Measurements from ENCODE around the gene RAET1L.
"Not testable (repeated sequence)": the region's sequence is repeated elsewhere in the genome, so short reads cannot be mapped to it uniquely, and the experiment has no call there.

Gene RAET1L

DNA sequence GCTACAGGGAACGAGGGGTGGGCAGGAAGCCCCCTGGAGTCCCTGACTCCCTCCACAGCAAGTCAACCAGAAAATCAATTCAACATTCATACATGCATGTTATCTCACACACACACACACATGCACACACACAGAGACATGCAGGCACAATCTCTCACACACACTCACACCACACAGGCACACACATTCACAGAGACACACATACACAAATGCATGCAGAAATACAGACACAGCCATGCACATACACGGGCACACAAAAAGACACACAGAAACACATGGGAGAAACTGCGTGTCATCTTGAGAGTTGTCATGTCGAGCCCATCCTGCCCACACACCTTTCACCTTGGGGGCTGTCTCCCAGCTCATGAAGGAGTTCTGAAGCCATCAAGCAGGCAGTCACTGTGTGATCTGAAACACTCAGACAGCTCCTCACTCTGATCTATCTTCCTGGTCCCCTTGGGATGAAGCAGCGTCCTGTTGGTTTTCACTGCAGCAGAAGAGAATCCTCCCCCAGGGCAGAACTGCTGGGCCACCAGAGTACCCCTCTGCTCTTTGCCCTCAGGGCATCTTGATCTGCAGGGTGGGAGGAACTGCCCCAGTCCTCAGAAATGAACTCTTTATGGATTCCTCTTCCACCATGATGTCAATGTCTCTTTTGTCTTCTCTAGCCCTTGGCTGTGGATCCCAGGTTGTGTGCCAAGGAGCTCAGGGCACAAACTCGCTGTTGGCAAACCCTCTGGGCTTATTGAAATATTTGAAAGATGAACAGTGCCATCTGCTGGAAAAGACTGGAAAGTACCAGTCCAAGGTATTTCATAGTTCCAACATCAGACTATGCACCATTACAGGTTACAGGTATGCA is 8.8 kb downstream of the RAET1L start:
- DNase-seq (ENCODE audit: low spot score): peak; percentile 73

GRCh38 chr6:150015281-150016001 is 9.9 kb downstream of the RAET1L start:
- not testable (repeated sequence) for DNase-seq (ENCODE audit: low spot score)

DNA sequence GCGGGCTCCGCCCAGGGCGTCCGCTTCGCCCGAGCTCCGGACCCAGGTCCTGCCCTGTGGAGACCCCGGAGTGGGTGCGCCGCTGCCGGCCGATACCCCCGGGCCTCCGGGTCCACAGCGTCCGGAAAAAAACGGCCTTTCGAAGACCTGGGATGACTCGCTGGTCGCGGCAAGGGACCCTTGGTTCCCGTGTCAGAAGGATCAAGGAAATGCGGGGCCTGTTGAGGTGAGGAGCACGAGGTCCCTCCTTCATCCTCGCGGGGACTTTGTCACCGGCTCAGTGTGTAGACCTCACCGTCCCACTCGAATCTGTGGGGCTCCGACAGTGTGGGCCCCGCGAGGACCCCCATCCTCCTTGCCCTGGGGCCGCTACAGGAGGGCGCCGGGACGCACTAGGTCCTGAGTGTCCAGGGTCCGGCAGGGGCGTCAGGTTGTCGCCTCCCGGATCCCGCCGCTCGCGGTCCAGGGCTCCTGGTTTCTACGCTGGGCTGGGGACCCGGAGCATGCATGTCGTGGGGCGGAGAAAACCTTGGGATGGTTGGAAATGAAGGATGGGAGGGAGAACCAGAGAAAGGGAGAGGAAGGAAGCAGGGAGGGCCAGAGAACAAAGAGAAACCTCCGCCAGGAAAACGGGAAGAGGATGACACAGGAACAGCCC is 10.6 kb downstream of the RAET1L start:
- DNase-seq (ENCODE audit: low spot score): not testable (repeated sequence)

DNA sequence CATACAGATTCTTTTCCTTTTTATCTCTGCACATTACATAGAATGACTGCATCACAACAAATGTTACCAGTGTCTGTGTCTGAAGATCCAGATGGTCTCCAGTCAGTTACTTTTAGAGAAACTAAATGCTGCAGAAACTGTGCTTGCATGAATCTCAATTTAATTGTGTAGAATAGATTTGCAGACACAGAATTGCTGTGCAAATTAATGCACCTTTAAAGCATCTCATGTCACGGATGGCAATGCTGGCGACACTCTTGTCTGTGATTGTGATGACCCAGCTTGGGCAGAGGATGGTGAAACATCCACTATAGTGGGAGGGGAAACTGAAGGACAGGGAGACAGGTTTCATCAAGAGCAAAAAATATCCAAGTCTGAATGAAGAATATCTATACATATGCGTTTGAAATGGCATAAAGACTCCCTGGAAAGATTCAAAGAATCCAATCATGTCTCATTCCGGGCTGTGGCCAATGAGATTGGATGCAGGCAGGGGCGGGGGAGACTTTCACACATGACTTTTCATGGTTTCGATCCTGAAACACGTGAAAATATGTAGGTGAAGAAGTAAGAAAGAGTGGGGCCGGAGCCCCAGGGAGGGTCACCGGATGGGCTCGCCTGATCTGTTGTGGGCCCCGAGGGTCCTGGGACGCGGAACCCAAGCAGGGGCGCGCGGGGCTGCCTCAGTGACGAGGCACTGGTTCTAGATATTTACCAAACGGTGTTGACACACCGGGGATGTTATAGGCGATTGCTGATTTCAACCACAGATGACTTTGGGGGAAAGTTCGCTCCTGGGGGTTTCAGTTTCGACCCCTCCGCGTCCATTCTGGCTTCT is 11.3 kb downstream of the RAET1L start:
- not testable (repeated sequence) for DNase-seq (ENCODE audit: low spot score)

DNA sequence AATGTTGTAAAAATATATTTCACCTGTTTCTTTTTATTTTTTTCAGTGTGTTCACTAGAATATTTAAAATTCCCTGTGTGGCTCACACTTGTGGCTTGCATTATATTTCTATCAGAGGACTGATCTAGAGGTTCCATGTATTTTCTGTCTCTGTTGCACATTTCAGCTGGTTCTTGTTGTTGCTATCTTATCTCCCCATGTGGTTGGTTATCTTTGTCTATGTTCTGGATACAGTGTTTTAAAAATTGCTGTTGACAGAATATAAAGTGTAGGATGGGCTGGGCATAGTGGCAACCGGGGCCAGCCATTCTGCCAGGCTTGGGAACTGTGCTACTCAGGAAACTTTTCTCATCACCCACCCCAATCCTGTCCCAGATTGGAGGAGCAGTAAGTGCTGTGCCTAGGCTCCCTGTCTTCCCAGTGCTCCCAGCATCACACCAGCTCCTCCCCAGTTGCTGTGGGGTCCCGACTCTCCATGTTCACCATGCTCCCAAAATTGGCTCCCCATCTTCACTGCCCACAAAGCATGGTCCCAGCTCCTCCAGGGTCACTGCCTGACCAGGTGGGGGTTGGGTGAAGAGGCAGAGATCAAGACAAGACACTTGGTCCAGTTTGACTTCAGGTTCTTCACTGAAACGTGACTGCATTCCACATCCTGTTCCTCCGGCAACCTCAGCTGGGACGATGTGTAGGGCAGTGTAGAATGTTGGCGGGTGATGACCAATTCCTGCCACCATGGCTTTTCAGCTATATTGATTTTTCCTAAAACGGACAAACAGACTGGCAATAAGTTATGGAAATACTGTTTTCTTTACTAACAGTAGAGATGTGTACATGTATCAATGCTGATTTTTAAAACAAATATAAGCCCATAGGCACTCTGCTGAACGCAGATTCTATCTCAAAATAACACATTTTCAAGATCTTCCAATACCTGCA is 12.2 kb downstream of the RAET1L start:
- DNase-seq (ENCODE audit: low spot score): not testable (repeated sequence)

DNA sequence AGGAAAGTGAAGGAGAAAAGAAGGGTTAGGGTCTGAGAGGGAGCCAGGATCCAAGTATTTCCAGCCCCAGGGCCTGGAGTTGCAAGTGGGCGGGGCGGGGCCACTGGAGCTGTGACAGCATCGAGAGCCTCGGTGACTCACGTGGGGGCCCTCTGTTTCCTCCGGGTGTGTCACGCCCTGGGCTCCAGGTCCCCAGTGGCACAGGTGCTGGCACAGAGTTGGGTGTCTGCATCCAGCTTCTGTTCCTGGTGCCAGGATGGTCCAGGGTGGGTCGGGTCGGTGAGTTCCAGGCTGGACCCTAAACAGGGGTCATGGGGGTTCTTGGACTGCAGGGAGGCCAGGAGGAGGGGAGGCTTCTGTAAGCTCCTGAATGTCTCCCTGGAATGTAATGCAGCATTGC is 16.7 kb downstream of the RAET1L start:
- DNase-seq (ENCODE audit: low spot score): no peak

- DNase-seq (ENCODE audit: low spot score): peak; percentile 69
Measured at GRCh38 chr6:150006961-150007464, 18.3 kb downstream of the RAET1L start.

GRCh38 chr6:150005761-150006651 is 19.3 kb downstream of the RAET1L start:
- DNase-seq (ENCODE audit: low spot score): no peak

DNA sequence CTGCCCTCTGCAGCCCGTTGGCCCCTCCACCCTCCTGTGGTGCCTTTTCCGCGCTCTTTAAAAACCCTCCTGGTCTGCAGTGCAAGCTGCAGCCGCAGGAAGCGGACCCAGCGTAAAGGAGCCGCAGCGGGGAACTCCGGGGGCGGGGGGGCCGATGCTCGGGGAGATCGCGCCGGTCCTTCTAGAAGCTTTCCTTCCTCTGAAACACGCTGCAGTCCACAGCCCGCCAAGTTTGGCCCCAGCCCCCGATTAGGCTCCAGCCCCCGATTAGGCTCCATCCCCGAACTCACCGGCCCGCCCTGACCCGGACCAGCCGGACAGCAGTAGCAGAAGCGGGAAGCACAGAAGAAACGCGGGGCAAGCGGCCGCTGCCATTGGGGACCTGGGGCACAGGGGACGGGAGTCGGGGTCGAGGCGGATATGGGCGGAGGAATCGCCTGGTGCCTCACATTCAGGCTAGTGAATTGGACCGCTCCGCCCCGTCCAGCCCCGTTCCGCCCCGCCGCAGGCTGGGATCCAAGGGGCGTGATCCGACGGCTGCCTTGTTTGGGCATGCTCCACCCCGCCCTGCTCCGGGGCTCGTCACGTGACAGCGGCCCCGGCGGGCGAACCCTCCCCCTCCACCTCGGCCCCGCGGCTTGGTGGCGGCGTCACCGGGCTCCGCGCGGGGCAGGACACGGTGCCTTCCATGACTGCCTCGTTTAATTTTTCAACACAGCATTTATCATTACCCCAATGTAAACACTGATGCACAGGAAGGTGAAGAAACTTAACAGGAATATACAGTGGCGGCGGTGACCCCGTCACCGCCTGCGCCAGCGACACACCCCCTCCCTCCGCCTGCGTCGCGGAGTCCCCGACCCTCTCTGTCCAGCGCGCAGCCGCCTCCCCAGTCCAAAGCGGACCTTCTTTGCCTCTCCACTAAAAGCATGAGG is 20.3 kb downstream of the RAET1L start:
- DNase-seq (ENCODE audit: low spot score): peak; percentile 96

DNA sequence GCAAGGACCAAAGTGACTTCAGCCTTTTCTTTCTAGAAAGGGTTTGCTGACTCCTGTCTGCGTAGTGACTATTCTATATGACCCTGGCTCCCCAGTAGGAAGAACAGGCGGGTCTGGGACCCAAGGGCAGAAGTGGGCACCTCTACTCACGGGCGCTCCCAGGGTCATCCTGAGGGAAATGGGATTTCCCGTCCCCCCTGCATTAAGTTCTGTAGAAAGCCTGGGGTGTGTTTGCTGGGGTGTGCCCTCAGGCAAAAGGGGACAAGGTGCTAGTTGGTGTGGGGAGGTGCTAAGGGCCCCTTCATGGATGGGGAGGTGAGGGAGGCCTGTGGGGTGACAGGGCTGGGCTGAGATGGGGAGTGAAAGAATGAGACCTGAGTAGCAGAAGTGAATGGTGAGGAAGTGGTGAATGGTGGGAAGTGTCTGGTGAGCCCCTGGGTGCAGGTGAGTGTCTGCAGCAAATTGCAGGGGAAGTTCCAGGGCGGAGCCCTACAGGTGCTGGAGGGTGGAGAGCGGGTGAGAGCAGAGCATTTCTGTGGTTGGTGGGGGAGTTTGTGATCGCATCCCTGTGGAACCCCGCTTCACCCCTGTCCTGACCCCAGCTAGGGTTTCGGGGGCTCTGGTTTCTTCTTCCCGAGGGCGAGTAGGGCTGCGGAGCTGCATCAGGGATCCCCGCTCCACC is 21.1 kb downstream of the RAET1L start:
- no peak for DNase-seq (ENCODE audit: low spot score)

DNA sequence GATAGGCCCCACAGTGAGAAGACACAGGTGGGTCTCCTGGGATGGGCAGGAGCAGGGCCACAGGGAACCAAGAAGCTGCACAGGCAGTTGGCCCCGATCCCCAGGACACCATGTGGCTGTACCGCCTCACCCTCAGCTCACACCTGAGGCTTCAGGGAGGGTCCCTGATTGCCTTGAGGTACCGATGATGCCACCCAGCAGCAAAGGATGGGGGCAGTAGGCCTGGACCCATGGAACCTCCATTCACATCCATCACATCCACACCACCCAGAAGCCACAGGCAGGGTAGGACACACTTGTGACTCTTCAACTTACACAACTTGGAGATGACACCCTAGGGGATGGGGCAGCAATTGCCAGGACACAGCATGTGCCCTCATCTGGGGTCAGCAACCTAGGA is 21.7 kb downstream of the RAET1L start:
- DNase-seq (ENCODE audit: low spot score): not testable (repeated sequence)

DNA sequence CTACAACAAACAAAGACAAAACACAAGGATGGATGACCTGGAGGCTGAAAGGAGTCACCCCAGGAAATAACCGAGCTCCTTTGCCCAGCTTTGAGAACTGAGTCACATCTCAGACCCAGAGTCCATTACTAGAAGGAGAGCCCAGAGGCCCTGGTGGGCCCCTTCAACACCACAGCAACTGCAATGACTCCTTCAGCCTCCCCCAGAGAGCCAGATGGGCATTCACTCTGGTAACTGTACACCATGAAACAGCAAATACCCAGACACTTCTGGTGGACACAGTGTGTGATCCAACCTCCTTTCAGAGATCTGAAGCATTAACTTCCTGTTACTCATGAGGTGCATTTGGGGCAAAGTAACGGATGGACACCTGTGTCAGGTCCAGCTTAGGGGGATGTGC is 22.6 kb downstream of the RAET1L start:
- no peak for DNase-seq (ENCODE audit: low spot score)

DNA sequence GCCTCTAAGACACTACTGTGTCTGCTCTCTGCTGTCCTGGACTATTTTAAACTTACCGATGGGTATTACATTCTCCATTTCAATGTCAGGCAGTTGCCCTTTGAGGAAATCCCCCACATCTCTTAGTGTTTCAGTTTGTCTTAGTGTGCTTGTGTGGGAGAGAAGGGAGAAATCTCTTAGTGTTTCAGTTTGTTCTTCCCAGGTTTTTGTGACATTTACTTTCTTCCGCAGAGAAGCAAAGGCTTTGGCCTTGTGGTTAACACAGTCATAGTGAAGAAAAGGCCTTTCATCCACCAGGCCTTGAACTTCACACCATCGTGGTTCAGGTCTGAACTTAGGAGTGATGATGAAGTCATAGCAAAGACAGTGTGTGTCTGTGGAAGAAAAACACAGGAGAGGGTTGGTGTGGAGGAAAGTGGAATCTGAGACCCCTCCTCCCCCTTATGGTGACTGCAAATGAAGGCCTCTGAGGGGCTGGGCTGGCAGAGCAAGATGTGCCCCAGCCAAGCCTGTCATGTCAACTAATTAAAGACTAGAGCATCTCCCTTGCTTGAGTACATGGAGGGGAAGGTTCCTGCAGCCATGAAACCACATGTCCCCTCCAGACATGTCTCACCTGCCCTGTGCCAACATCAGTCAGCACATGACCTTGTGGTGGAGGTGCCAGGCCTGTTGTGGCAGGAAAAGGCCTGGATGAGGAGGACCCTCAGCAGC is 23.9 kb downstream of the RAET1L start:
- DNase-seq (ENCODE audit: low spot score): no peak

DNA sequence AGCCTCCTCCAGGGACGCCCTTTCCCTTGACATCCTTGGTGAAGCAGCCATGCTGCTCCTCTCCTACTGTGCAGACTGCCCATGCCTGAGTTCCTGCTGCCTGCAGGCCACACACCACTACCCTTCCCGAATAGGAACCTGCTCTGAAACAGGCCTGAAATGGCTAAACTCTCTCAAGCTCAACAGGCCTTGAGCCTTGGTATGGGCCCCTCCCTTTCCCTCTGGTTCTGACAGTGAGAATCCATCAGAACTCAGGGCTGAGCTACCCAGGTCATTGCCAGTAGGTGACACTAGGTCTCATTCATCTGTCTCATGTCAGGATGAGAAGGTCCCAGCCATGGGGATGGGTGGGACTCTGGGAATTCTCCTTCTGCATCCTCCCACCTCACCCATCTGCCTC is 25.7 kb downstream of the RAET1L start:
- no peak for DNase-seq (ENCODE audit: low spot score)

DNA sequence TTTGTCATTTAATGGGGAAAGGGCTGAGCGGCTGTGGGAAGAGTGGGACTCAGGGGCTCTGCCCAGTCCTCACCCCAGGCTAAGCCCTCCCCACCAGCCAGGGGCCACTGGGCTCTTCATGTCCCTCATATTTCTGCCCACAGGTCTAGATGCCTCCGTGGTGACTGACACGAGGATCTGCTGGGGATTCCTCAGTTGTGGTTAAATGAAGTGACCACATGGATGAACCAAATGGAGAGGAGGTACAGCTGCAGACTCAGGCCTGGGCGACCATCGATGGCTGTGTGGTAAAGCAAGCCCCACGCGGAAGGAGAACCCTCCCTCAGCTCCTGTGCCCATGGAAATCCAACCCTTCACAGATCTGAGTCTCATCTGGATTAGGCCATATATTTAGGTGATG is 29.4 kb downstream of the RAET1L start:
- DNase-seq (ENCODE audit: low spot score): no peak

DNA sequence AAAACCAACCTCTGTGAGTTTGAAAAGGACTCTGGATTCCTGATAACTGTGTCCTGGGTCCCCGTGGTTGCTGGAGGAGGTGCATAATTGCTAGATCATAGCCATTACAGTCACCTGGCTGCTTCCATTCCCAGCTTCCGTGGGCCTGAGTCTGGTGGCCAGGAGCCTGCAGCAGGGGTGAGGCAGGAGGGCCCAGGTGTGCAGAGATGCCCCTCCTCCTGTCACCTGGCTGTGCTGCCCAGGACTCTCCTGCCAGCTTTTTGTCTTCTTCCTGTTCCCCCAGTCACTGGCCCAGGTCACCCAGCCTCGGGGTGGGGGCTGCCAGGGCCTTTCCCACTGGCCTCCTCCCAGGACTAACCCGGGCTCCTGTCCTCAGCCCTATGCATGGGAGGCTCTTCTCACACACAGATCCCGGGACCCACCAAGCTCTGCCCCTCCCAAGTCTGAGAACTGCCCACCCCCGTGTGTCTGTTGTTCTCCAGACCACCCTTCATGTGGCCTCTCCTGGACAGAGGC is 30.0 kb downstream of the RAET1L start:
- no peak for DNase-seq (ENCODE audit: low spot score)

DNA sequence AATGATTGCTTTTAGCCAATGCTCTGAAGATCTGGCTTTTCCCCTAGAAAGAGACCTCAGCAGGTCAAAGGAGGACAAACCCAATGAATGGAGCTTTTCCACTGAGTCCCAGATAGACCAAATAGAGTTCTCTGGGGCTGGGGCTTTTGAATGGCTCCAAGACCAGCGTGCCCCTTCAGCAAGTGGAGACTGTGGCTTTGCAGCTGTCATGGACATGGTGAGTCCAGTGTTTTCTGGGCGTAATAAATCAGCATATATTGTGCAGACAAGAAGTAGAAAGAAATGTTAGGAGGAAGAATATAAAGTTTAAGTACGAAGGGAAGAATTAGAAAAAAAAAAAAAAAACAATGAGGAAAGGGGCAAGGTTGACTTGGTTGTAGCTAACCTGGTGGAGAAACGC is 33.5 kb downstream of the RAET1L start:
- DNase-seq (ENCODE audit: low spot score): no peak
